ENCODE results near the gene DSCAML1. TPM values are rescaled to one million over a fixed set of nuclear protein-coding genes. Genes with fewer than 3 reads are reported as not detected.

DSCAML1 gene
- total and polyA plus RNA-seq, 2 donors: 1.4 to 2.0 TPM

- WGBS: 91% methylated on average over 8 of the region's 8 CpGs
Measured at GRCh38 chr11:117482881-117483280, 314.1 kb downstream of the DSCAML1 start.

DNA sequence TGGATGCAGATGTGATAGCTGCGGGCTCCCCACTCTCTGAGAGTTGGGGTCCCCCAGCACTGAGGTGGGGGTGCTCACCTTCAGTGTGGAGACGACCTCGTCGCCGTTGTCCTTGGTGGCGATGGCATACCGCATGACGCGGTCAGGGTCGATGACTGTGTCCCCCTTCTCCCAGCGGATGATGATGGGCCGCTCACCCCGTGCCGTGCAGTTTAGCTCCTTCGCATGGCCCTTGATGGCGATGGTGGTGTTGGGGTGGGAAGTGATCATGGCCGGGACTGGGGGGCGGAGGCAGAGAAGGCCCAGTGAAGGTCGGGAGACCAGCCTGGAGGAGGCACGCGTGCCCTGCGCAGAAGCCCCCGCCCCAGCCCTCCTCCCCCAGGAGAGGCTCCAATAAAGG, 315.1 kb downstream of the DSCAML1 start:
- H3K36me3 ChIP-seq (ENCODE audit: insufficient read depth): no peaks in the 10 kb centered on the region
- 95% methylated on average over 23 of the region's 23 CpGs for WGBS
- H3K27ac ChIP-seq (ENCODE audit: low read depth): no peak overlapping the region
- H3K4me3 ChIP-seq (ENCODE audit: low read depth, low read length): no peak overlapping the region
- H3K4me1 ChIP-seq (ENCODE audit: insufficient read depth): no peaks in the 10 kb centered on the region
- DNase-seq (ENCODE audit: extremely low spot score): no peak

More at GRCh38 chr11:117482881-117483280, 314.1 kb downstream of the DSCAML1 start:
- Histone ChIP-seq H3K4me1 (ENCODE audit: insufficient read depth) (no peaks in the 10 kb centered on the region), H3K27ac (ENCODE audit: low read depth) (no peak overlapping the region), H3K4me3 (ENCODE audit: low read depth, low read length) (no peak overlapping the region), H3K36me3 (ENCODE audit: insufficient read depth) (no peaks in the 10 kb centered on the region)
- no peak for DNase-seq (ENCODE audit: extremely low spot score)

DNA sequence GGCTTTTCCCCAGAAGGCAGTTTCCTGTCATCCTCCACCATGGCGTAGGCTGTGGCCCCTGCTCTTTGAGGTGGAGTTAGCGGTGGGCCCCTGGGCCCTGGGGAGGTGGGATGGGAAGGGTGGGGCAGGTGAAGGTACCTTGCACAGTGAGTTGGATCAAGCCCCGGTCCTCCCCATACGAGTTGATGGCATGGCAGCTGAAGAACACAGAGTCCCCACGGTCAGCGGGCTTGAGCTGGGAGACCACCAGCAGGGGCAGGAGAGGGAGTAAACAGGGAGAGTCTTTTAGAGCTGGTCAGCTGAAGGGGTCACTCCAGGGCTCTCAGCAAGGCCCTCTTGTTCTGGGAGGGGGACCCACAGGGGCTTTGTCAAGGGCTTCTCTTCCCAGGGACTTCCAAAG, 316.0 kb downstream of the DSCAML1 start:
- no peak overlapping the region for H3K4me3 ChIP-seq (ENCODE audit: low read depth, low read length)
- no peaks in the 10 kb centered on the region for H3K36me3 ChIP-seq (ENCODE audit: insufficient read depth)
- no peak overlapping the region for H3K27ac ChIP-seq (ENCODE audit: low read depth)
- WGBS: 92% methylated on average over 6 of the region's 6 CpGs
- no peaks in the 10 kb centered on the region for H3K4me1 ChIP-seq (ENCODE audit: insufficient read depth)
- DNase-seq (ENCODE audit: extremely low spot score): no peak

GRCh38 chr11:117480221-117480620, 316.8 kb downstream of the DSCAML1 start:
- WGBS: 89% methylated on average over 15 of the region's 15 CpGs
- no peaks in the 10 kb centered on the region for H3K4me1 ChIP-seq (ENCODE audit: insufficient read depth)
- no peak overlapping the region for H3K4me3 ChIP-seq (ENCODE audit: low read depth, low read length)
- H3K27ac ChIP-seq (ENCODE audit: low read depth): no peak overlapping the region
- no peak for DNase-seq (ENCODE audit: extremely low spot score)
- no peaks in the 10 kb centered on the region for H3K36me3 ChIP-seq (ENCODE audit: insufficient read depth)

DNA sequence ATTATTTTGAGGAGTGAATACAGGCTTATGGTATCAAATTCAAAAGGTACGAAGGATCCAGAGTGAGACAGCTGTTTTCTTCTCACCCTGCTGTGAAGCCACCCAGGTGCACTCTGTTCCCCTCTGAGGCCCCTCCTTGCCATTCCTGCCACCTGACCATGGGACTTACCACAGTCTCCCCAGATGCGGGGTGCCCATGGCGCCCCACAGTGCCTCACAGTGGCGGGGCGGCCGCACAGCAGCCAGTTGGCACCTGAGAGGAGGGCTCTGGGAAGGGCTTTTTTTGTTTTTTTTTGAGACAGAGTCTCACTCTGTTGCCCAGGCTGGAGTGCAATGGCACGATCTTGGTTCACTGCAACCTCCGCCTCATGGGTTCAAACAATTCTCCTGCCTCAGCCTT, 317.6 kb downstream of the DSCAML1 start:
- Histone ChIP-seq H3K27ac (ENCODE audit: low read depth) (no peak overlapping the region), H3K4me3 (ENCODE audit: low read depth, low read length) (no peak overlapping the region), H3K4me1 (ENCODE audit: insufficient read depth) (no peaks in the 10 kb centered on the region), H3K36me3 (ENCODE audit: insufficient read depth) (no peaks in the 10 kb centered on the region)
- 68% methylated on average over 8 of the region's 8 CpGs for WGBS
- no peak for DNase-seq (ENCODE audit: extremely low spot score)

DNA sequence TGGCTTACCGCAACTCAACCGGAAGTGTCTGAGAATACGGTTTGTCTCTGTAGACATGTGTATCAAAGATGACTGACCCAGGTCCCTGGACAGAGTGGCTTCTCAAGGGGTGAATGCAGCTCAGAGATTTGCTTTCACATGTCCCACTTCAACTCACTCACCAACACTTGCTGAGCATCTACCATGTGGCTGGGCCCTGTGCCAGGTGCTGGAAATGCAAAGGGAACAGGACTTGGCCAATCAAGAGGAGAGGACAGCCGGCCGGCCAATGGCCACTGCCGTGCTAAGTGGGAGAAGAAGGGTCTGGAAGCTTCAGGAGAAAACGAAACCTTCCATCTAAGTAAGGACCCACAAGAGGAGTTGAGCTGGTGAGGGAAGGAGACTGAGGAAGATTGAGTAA, 318.1 kb downstream of the DSCAML1 start:
- no peak for DNase-seq (ENCODE audit: extremely low spot score)
- Histone ChIP-seq H3K27ac (ENCODE audit: low read depth) (no peak overlapping the region), H3K4me3 (ENCODE audit: low read depth, low read length) (no peak overlapping the region), H3K4me1 (ENCODE audit: insufficient read depth) (no peaks in the 10 kb centered on the region), H3K36me3 (ENCODE audit: insufficient read depth) (no peaks in the 10 kb centered on the region)
- WGBS: 91% methylated on average over 7 of the region's 7 CpGs

DNA sequence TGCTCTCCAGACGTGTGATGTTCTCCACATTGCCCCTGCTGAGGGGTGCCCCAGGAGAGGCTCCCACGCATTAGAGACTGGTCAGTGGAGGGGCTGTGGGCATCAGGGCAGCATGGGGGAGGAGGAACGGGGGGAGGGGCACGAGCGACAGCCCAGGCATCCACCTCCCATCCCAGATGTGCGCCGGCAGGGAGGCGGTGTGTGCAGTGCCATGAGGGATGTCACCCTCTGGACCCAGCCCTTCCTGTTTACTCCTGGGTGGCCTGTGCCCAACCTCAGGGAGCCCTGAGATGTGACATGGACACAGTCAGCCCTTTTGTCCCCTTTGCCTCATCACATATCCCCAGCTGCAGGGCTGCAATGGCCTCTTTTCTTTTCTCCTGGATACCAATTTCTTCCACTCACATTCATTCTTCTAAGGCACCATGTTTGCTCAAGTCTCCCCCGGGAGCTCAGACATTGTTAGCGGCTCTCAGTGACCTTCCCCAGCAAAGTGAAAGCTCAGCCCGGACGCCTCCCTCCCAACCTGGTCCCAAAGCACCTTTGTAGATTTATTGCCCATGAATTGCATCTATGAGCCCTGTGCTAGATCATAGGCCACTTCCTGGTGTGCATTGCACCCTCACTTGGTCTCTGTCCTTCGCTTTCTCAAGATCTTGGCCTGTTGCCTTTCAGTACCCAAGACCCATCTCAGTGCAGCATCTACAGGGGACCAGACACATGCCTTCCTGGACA, 318.7 kb downstream of the DSCAML1 start:
- DNase-seq (ENCODE audit: extremely low spot score): no peak
- WGBS: 75% methylated on average over 13 of the region's 13 CpGs
- no peak overlapping the region for H3K27ac ChIP-seq (ENCODE audit: low read depth)
- H3K36me3 ChIP-seq (ENCODE audit: insufficient read depth): no peaks in the 10 kb centered on the region
- H3K4me1 ChIP-seq (ENCODE audit: insufficient read depth): no peaks in the 10 kb centered on the region
- no peak overlapping the region for H3K4me3 ChIP-seq (ENCODE audit: low read depth, low read length)

DNA sequence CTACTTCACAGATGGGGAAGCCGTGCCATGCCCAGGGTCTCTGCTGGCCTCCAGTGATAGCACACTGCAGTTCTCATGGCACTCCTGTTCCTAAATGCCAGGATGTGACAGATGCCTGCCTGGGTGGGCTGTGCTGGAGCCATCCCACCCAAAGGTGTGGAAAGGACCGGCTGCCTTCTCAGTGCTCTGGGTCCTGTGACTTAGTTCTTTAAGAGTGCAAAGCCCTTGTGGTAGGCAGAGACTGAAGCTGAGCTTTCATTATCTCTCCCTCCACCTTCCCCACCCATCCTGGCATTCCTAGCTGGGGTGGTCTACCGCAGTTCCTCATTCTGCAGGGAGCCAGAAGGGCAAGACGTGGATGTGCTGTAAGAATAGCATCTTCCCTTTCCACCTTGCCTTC, 319.3 kb downstream of the DSCAML1 start:
- Histone ChIP-seq H3K36me3 (ENCODE audit: insufficient read depth) (no peaks in the 10 kb centered on the region), H3K27ac (ENCODE audit: low read depth) (no peak overlapping the region), H3K4me3 (ENCODE audit: low read depth, low read length) (no peak overlapping the region), H3K4me1 (ENCODE audit: insufficient read depth) (no peaks in the 10 kb centered on the region)
- no peak for DNase-seq (ENCODE audit: extremely low spot score)
- WGBS: 82% methylated on average over 4 of the region's 4 CpGs

DNA sequence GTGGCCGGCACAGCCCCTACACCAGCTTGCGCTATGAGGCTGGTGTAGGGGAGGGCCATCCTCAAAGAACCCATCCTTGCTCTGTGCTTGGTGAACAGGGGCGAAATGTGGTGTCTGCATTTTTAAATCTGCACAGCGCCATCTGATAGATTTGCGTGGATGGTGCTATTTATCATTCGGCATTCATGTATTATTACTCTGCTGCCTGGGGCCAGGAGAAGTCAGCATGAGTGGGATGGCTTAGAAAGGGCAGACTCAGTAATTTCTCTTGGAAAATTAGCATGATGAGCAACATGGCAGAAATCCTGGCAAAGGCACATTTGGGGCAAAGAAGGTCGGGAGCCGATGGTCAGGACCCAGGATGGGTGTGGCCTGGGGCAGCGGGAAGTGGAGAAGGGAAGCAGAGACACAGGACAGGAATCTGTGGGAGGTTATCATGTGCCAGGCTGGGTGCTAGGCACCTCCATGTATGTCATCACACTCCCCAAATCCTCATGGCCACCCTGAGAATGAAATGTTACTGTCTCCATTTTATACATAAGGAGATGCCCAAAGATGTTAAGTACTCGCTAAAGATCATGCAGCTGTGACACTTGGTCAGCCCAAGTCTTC, 320.4 kb downstream of the DSCAML1 start:
- Histone ChIP-seq H3K4me3 (ENCODE audit: low read depth, low read length) (no peak overlapping the region), H3K36me3 (ENCODE audit: insufficient read depth) (no peaks in the 10 kb centered on the region), H3K27ac (ENCODE audit: low read depth) (no peak overlapping the region), H3K4me1 (ENCODE audit: insufficient read depth) (no peaks in the 10 kb centered on the region)
- 80% methylated on average over 10 of the region's 10 CpGs for WGBS
- DNase-seq (ENCODE audit: extremely low spot score): no peak

GRCh38 chr11:117475716-117476530, 321.1 kb downstream of the DSCAML1 start:
- Histone ChIP-seq H3K4me1 (ENCODE audit: insufficient read depth) (no peaks in the 10 kb centered on the region), H3K27ac (ENCODE audit: low read depth) (no peak overlapping the region), H3K36me3 (ENCODE audit: insufficient read depth) (no peaks in the 10 kb centered on the region), H3K4me3 (ENCODE audit: low read depth, low read length) (no peak overlapping the region)
- WGBS: 80% methylated on average over 11 of the region's 11 CpGs
- no peak for DNase-seq (ENCODE audit: extremely low spot score)

GRCh38 chr11:117473481-117474091, 323.4 kb downstream of the DSCAML1 start:
- no peak for DNase-seq (ENCODE audit: extremely low spot score)
- WGBS: 81% methylated on average over 8 of the region's 8 CpGs
- Histone ChIP-seq H3K4me3 (ENCODE audit: low read depth, low read length) (no peak overlapping the region), H3K4me1 (ENCODE audit: insufficient read depth) (no peaks in the 10 kb centered on the region), H3K27ac (ENCODE audit: low read depth) (no peak overlapping the region), H3K36me3 (ENCODE audit: insufficient read depth) (no peaks in the 10 kb centered on the region)

DNA sequence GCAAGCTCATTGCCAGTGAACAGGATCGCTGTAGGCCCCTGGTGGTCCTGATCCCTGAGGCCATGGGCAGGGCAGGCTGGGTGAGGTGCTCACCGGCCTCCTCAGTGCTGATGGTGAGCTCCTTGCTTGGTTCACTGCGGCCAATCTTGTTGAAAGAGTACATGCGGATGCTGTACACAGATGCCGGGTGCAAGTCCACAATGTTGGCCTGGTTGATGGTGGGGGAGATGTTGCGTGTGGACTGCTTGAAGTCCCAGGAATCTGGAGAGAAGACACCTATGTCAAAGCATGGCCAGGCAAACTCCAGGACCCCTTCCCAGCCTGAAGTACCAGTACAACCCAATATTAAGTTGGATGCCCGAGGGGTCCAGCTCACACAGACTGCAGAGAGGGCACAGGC, 325.2 kb downstream of the DSCAML1 start:
- DNase-seq (ENCODE audit: extremely low spot score): no peak
- Histone ChIP-seq H3K4me3 (ENCODE audit: low read depth, low read length) (no peak overlapping the region), H3K36me3 (ENCODE audit: insufficient read depth) (no peaks in the 10 kb centered on the region), H3K27ac (ENCODE audit: low read depth) (no peak overlapping the region), H3K4me1 (ENCODE audit: insufficient read depth) (no peaks in the 10 kb centered on the region)
- WGBS: 89% methylated on average over 7 of the region's 7 CpGs

GRCh38 chr11:117470576-117470975, 326.4 kb downstream of the DSCAML1 start:
- Histone ChIP-seq H3K4me3 (ENCODE audit: low read depth, low read length) (no peak overlapping the region), H3K36me3 (ENCODE audit: insufficient read depth) (no peaks in the 10 kb centered on the region), H3K4me1 (ENCODE audit: insufficient read depth) (no peaks in the 10 kb centered on the region), H3K27ac (ENCODE audit: low read depth) (no peak overlapping the region)
- 99% methylated on average over 2 of the region's 2 CpGs for WGBS
- no peak for DNase-seq (ENCODE audit: extremely low spot score)

All from urinary bladder (tissue), 4 donors.